Endothelial cell of umbilical vein (primary cell): ENCODE results near the gene EMC6.

Experiments used
- CTCF ChIP-seq, 2 donors: IDR thresholded peaks; 1 replicate in 1 of 2; 2 replicates in 1 of 2; pipeline ENCODE4 v1.5.1; 2011; ENCODE audit warnings: low read length in 2 of 2, mild to moderate bottlenecking in 2 of 2, moderate library complexity in 2 of 2, control low read depth in 1 of 2, inconsistent platforms in 1 of 2, low read depth in 1 of 2; ENCODE audit not compliant: insufficient read depth in 1 of 2; ENCODE audit errors: extremely low read depth in 1 of 2
- GATA2 ChIP-seq: IDR thresholded peaks from 2 replicates; pipeline ENCODE4 v1.7.0; 2011; ENCODE audit warnings: low read depth, mild to moderate bottlenecking, moderate library complexity, mixed read lengths, low read length; ENCODE audit not compliant: insufficient read length, insufficient read depth
- JUN ChIP-seq: IDR thresholded peaks from 2 replicates; pipeline ENCODE4 v1.6.1; 2011; ENCODE audit warnings: borderline replicate concordance, low read depth; ENCODE audit not compliant: insufficient read length, insufficient read depth
- POLR2A ChIP-seq: IDR thresholded peaks from 2 replicates; pipeline ENCODE4 v1.6.1; 2012; ENCODE audit warnings: low read depth, mild to moderate bottlenecking, control low read depth, low read length
- POLR2AphosphoS5 ChIP-seq: IDR thresholded peaks from 2 replicates; pipeline ENCODE4 v1.6.1; 2012; ENCODE audit warnings: low read depth, mild to moderate bottlenecking, control low read depth, low read length, moderate library complexity; ENCODE audit not compliant: insufficient read depth

DNA sequence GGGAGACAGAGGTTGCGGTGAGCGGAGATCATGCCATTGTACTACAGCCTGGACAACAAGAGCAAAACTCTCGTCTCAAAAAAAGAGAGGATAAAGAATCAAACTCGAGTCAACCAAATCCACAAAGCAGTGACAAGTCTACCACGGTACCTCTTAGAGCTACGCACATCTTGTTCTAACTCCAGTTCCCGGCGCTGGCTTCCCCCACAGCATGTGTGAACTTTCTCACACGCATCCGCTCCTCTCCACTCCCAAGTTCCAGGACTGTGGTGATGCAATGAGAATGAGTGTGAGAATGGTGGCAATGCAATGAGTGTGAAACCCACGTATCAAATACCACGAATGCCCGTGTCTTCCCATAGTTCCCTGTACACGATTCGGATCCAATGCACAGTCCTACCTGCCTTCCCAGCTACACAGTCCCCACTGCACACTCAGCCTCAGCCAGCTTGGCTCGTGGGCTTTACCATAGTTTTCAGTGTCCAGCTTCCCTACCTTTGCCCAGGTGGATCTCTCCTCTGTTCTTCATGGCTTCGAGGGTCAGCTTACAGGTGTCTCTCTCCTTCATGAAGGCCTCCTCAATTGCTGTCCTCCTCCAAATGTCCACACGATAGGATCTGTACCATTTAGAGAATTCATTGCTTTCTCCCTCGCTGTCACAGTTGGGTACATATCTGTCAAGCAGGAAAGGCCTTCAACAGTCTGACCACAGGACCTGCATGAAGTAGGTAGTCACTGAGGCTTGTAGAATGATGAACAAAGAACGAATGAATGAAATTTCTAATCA lies 36.5 kb downstream of the EMC6 start:
- TF ChIP-seq CTCF (IDR thresholded peaks at IDR 0.05; ENCODE audit: extremely low read depth in 1 of 2, insufficient read depth in 1 of 2, low read depth in 1 of 2, low read length in 2 of 2) (no peak), POLR2A (no peak), POLR2AphosphoS5 (no peak), GATA2 (no peak), JUN (no peak)
